B cell (primary cell): ENCODE measurements around the gene DENND1A. TPM values are rescaled to one million over a fixed set of nuclear protein-coding genes. Genes with fewer than 3 reads are reported as not detected.

Source experiments
- ATAC-seq: fragments of 200-7000 bp; cut with Tn5 transposase; one replicate; pipeline ENCODE4 v1.10.0; 2021; ENCODE audit warnings: low read depth, mild to moderate bottlenecking, moderate number of reproducible peaks, moderate library complexity
- CTCF ChIA-PET: fragments of 350-600 bp; sonication (Branson Sonifier 250); formaldehyde crosslinking; loops from one replicate; lab custom pipeline; 2021; ENCODE audit warnings: antibody characterized with exemption, inconsistent platforms; lab: Charles Lee
- POLR2A ChIA-PET: fragments of 350-600 bp; sonication (Branson Sonifier 250); formaldehyde crosslinking; loops from one replicate; lab custom pipeline; 2021; ENCODE audit warnings: antibody characterized with exemption; lab: Charles Lee
- DNase-seq: peaks from one replicate; pipeline ENCODE4 v3.0.0; 2013
- H2AFZ ChIP-seq: 2 replicates; pipeline ENCODE4 v1.6.1; 2012; ENCODE audit warnings: mild to moderate bottlenecking, low read depth, low read length; ENCODE audit not compliant: insufficient read depth, poor library complexity, severe bottlenecking
- H3K27ac ChIP-seq, 2 donors: 1 replicate in 1 of 2; 2 replicates in 1 of 2; pipeline ENCODE4 v1.5.1; 2012 to 2013; ENCODE audit warnings: low read length in 2 of 2, mild to moderate bottlenecking in 2 of 2, moderate library complexity in 1 of 2
- H3K27me3 ChIP-seq, 4 experiments: fragments of 200-600 bp in 1 of 4; sonication (generic) in 1 of 4; replicated peaks in 1 of 4; 1 replicate in 2 of 4; 2 replicates in 2 of 4; pipeline versions ENCODE4 v1.6.1 to v1.7.0; 2013 to 2016; ENCODE audit warnings: low read length in 3 of 4, mild to moderate bottlenecking in 2 of 4, mixed read lengths in 1 of 4, moderate library complexity in 1 of 4; ENCODE audit not compliant: insufficient read depth in 4 of 4, control insufficient read depth in 3 of 4; ENCODE audit errors: control extremely low read depth in 1 of 4
- H3K36me3 ChIP-seq, 2 experiments: replicated peaks in 1 of 2; 1 replicate in 1 of 2; 2 replicates in 1 of 2; pipeline versions ENCODE4 v1.6.1 to v1.7.1; 2013; ENCODE audit warnings: low read length in 1 of 2; ENCODE audit not compliant: insufficient read depth in 2 of 2, control insufficient read depth in 1 of 2; ENCODE audit errors: control extremely low read depth in 1 of 2, extremely low read depth in 1 of 2
- H3K4me1 ChIP-seq, 2 donors: fragments of 200-600 bp in 1 of 2; sonication (generic) in 1 of 2; 1 replicate in 1 of 2; 2 replicates in 1 of 2; pipeline versions ENCODE4 v1.5.1 to v1.6.1; 2013 to 2017; ENCODE audit warnings: low read length in 2 of 2; ENCODE audit not compliant: control insufficient read depth in 2 of 2, insufficient read depth in 2 of 2
- H3K4me2 ChIP-seq: replicated peaks from 2 replicates; pipeline ENCODE3; 2012; ENCODE audit warnings: mild to moderate bottlenecking, low read depth, low read length; ENCODE audit not compliant: poor library complexity, severe bottlenecking
- H3K4me3 ChIP-seq, 5 experiments: fragments of 200-600 bp in 1 of 5; sonication (generic) in 1 of 5; 1 replicate in 3 of 5; 2 replicates in 2 of 5; pipeline versions ENCODE4 v1.5.1 to v1.7.0; 2011 to 2016; ENCODE audit warnings: low read length in 4 of 5, mild to moderate bottlenecking in 4 of 5, low read depth in 2 of 5, control low read depth in 1 of 5, moderate library complexity in 1 of 5; ENCODE audit not compliant: insufficient read depth in 1 of 5; ENCODE audit errors: control extremely low read depth in 1 of 5, extremely low read depth in 1 of 5
- H3K79me2 ChIP-seq: fragments of 200-600 bp; sonication (generic); one replicate; pipeline ENCODE4 v1.6.0; 2016; ENCODE audit warnings: low read length; ENCODE audit not compliant: control insufficient read depth, insufficient read depth
- H3K9ac ChIP-seq: fragments of 200-600 bp; sonication (generic); 2 replicates; pipeline ENCODE4 v1.6.1; 2017; ENCODE audit warnings: mild to moderate bottlenecking, low read length, moderate library complexity
- H3K9me3 ChIP-seq, 3 donors: one replicate each; pipeline versions ENCODE4 v1.6.1 to v1.7.1; 2013; ENCODE audit warnings: low read length in 2 of 3; ENCODE audit not compliant: control insufficient read depth in 2 of 3, insufficient read depth in 1 of 3; ENCODE audit errors: control extremely low read depth in 1 of 3
- H4K20me1 ChIP-seq: 2 replicates; pipeline ENCODE4 v1.6.0; 2012; ENCODE audit warnings: mild to moderate bottlenecking, low read length; ENCODE audit not compliant: insufficient read depth, control insufficient read depth, poor library complexity, severe bottlenecking
- H3K27ac Mint-ChIP-seq: one replicate; pipeline ENCODE4 v1.8.0; 2021; ENCODE audit warnings: mixed read lengths
- H3K27me3 Mint-ChIP-seq: one replicate; pipeline ENCODE4 v1.8.0; 2021; ENCODE audit warnings: mixed read lengths
- H3K4me1 Mint-ChIP-seq: one replicate; pipeline ENCODE4 v1.8.0; 2021; ENCODE audit warnings: mixed read lengths
- H3K4me3 Mint-ChIP-seq: one replicate; pipeline ENCODE4 v1.8.0; 2021; ENCODE audit warnings: mixed read lengths
- H3K9me3 Mint-ChIP-seq: one replicate; pipeline ENCODE4 v1.8.0; 2022; ENCODE audit warnings: mixed read lengths; ENCODE audit not compliant: insufficient read depth
- EZH2 ChIP-seq: IDR thresholded peaks from 2 replicates; pipeline ENCODE4 v1.6.1; 2012; ENCODE audit warnings: borderline replicate concordance, low read depth, mild to moderate bottlenecking, moderate library complexity, low read length; ENCODE audit not compliant: insufficient read depth, poor library complexity, severe bottlenecking
- WGBS: methylation state at CpG from one replicate; pipeline ENCODE4 v1.1.5; 2013; ENCODE audit warnings: missing lambda C conversion rate; ENCODE audit not compliant: insufficient coverage; 5-methylcytosine and 5-hydroxymethylcytosine counted together
- intact Hi-C: fragments of 100-400 bp; cut with micrococcal nuclease; formaldehyde crosslinking; loops from one replicate; pipeline ENCODE4 v1.10.0; 2022
- polyA plus RNA-seq: library from polyadenylated mRNA; depleted of rRNA; stranded (reverse); fragments of >200 nt; gene quantifications from 2 replicates; pipeline ENCODE4 v1.2.3, GENCODE V29; 2012
- total RNA-seq, 2 donors: library from RNA; stranded (reverse); fragments of 120-200 nt in 1 of 2; gene quantifications; 1 replicate in 1 of 2; 2 replicates in 1 of 2; pipeline versions ENCODE4 v1.2.3 to v1.2.4, GENCODE V29; 2013 to 2022
- TF ChIP-seq, protein P1 (sequence below): fragments of 200-600 bp; IDR thresholded peaks from one replicate; pipeline ENCODE4 v1.8.0; 2022; ENCODE audit warnings: antibody characterized with exemption, mild to moderate bottlenecking

The DENND1A gene
- total and polyA plus RNA-seq, 2 donors (not counting 1 experiment from before 2014, with no cell fraction given): 10.8 to 26.0 TPM

DNA sequence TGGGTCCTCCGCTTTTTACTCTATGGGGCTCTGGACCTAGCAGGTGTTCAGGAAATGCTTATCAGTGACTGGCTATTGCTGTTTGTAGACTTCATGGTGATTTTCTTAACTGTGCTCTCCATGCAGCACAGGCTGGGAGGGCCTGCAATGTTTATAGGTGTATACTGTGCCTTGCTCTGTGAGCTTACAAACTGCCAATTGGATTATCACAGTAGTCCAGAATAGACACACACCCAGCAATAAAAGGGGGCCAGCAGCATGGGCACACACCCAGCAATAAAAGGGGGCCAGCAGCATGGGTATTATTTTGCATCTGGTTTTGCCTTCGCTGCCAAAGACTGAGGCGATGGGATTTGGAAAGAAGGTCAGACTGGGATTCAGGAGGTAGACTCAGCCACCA, 473.9 kb downstream of the DENND1A start:
- TF ChIP-seq, protein P1, sequence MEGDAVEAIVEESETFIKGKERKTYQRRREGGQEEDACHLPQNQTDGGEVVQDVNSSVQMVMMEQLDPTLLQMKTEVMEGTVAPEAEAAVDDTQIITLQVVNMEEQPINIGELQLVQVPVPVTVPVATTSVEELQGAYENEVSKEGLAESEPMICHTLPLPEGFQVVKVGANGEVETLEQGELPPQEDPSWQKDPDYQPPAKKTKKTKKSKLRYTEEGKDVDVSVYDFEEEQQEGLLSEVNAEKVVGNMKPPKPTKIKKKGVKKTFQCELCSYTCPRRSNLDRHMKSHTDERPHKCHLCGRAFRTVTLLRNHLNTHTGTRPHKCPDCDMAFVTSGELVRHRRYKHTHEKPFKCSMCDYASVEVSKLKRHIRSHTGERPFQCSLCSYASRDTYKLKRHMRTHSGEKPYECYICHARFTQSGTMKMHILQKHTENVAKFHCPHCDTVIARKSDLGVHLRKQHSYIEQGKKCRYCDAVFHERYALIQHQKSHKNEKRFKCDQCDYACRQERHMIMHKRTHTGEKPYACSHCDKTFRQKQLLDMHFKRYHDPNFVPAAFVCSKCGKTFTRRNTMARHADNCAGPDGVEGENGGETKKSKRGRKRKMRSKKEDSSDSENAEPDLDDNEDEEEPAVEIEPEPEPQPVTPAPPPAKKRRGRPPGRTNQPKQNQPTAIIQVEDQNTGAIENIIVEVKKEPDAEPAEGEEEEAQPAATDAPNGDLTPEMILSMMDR: no peak
- TF ChIP-seq EZH2: no peak
- POLR2A ChIA-PET: no interaction called here
- no peaks in the 10 kb centered on the region for H3K9me3 ChIP-seq
- CTCF ChIA-PET: no interaction called here
- DNase-seq: no peak
- intact Hi-C loops: no loop called here
- no peak overlapping the region for H3K27ac ChIP-seq
- Mint-ChIP-seq H3K27me3 (no peaks in the 10 kb centered on the region), H3K4me3 (no peak overlapping the region), H3K4me1 (no peaks in the 10 kb centered on the region), H3K9me3 (no peaks in the 10 kb centered on the region), H3K27ac (no peak overlapping the region)
- H3K36me3 ChIP-seq: peaks cover 0 to 30% of the 10 kb centered on the region in 2 experiments
- H3K9ac ChIP-seq: no peak overlapping the region
- H4K20me1 ChIP-seq: no peaks in the 10 kb centered on the region
- H3K4me1 ChIP-seq: no peaks in the 10 kb centered on the region
- H2AFZ ChIP-seq: no peak overlapping the region
- ATAC-seq: no peak
- H3K4me2 ChIP-seq: no peak overlapping the region
- no peak overlapping the region for H3K4me3 ChIP-seq
- no peaks in the 10 kb centered on the region for H3K27me3 ChIP-seq
- WGBS: no CpG with 5 or more reads among the region's 3 CpGs
- no peaks in the 10 kb centered on the region for H3K79me2 ChIP-seq

DNA sequence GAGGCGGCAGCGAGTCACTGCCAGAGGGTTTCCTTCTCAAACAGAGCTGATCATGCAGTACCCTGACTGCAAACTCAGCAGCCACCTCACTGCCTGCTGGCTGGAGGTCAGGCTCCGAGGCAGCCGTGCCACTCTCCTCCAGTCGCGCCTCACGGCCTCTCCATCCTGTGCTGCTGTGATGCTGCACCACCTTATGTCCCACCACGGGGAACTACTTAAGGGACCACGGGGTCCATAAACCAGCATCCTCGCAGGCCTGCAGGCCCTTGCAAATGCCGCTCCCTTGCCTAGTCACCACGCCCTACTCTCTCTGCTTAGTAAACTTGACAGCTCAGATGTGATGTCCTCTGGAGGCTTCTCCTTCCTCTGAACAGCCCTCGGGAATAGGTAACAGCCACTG, 474.7 kb downstream of the DENND1A start:
- no peak for TF ChIP-seq EZH2
- TF ChIP-seq, protein P1: no peak
- whole genome bisulfite sequencing: 95% methylated on average over 13 of the region's 13 CpGs
- H3K79me2 ChIP-seq: no peaks in the 10 kb centered on the region
- no peaks in the 10 kb centered on the region for H3K27me3 ChIP-seq
- ChIA-PET CTCF (no interaction called here), POLR2A (no interaction called here)
- H3K9ac ChIP-seq: no peak overlapping the region
- no peak overlapping the region for H3K4me3 ChIP-seq
- no peak for DNase-seq
- H3K4me1 Mint-ChIP-seq: no peaks in the 10 kb centered on the region
- H4K20me1 ChIP-seq: no peaks in the 10 kb centered on the region
- no peak overlapping the region for H2AFZ ChIP-seq
- H3K4me1 ChIP-seq: no peaks in the 10 kb centered on the region
- no peak for ATAC-seq
- no peaks in the 10 kb centered on the region for H3K27me3 Mint-ChIP-seq
- intact Hi-C loops: no loop called here
- no peak overlapping the region for H3K27ac ChIP-seq
- H3K4me2 ChIP-seq: no peak overlapping the region
- no peak overlapping the region for H3K4me3 Mint-ChIP-seq
- H3K27ac Mint-ChIP-seq: no peak overlapping the region
- no peaks in the 10 kb centered on the region for H3K9me3 ChIP-seq
- no peaks in the 10 kb centered on the region for H3K9me3 Mint-ChIP-seq
- peaks cover 0 to 35% of the 10 kb centered on the region in 2 experiments for H3K36me3 ChIP-seq
